Measurements from ENCODE around the gene LCN6. TPM values are rescaled to one million over a fixed set of nuclear protein-coding genes. Genes with fewer than 3 reads are reported as not detected.
"Not testable (repeated sequence)": the region's sequence is repeated elsewhere in the genome, so short reads cannot be mapped to it uniquely, and the experiment has no call there.

The LCN6 gene
- polyA plus RNA-seq, 4 donors = 1.4 to 21.5 (median 2.2) TPM; not detected in 1

GRCh38 chr9:136712690-136713544 lies 35.4 kb downstream of the LCN6 start:
- peaks cover 0 to 11% (median 3%) of the 10 kb centered on the region in 3 donors for H3K27me3 ChIP-seq (ENCODE audit: control insufficient read depth in 3 of 3, insufficient read depth in 3 of 3, low read length in 3 of 3)
- peak overlapping the region; percentile 9 to 44 (median 28) for H3K4me3 ChIP-seq (ENCODE audit: low read depth in 1 of 3, low read length in 3 of 3)
- no peak overlapping the region for H3K27ac ChIP-seq (ENCODE audit: low read depth in 1 of 3, low read length in 2 of 3)
- H3K36me3 ChIP-seq (ENCODE audit: control insufficient read depth in 3 of 3, insufficient read depth in 2 of 3, low read depth in 1 of 3, low read length in 3 of 3) = peaks cover 0 to 9% (median 0%) of the 10 kb centered on the region in 3 donors
- no peaks in the 10 kb centered on the region for H3K9me3 ChIP-seq (ENCODE audit: control insufficient read depth in 2 of 2, insufficient read depth in 1 of 2, low read depth in 1 of 2, low read length in 1 of 2)
- DNase-seq = no peak
- 7 to 11% (median 10%) methylated on average over 43 to 56 of the region's 56 CpGs for WGBS, 3 donors
- FAIRE-seq = no peak
- H3K4me1 ChIP-seq (ENCODE audit: control insufficient read depth in 3 of 3, insufficient read depth in 2 of 3, low read depth in 1 of 3, low read length in 2 of 3) = peaks cover 0 to 20% (median 4%) of the 10 kb centered on the region in 3 donors

GRCh38 chr9:136711751-136712689 lies 36.3 kb downstream of the LCN6 start, which contains the start of gene DIPK1B:
Gene DIPK1B, plus strand, starts transcription at chr9:136712572. Its CDS starts 94 bp downstream, at chr9:136712666.
- FAIRE-seq = no peak

GRCh38 chr9:136711219-136711648 lies 37.1 kb downstream of the LCN6 start:
- H3K4me1 ChIP-seq (ENCODE audit: control insufficient read depth in 3 of 3, insufficient read depth in 2 of 3, low read depth in 1 of 3, low read length in 2 of 3) = peaks cover 0 to 20% (median 4%) of the 10 kb centered on the region in 3 donors
- DNase-seq = peak in 1 of 2 donors; percentile 56
- H3K27me3 ChIP-seq (ENCODE audit: control insufficient read depth in 3 of 3, insufficient read depth in 3 of 3, low read length in 3 of 3); H3K36me3 ChIP-seq (ENCODE audit: control insufficient read depth in 3 of 3, insufficient read depth in 2 of 3, low read depth in 1 of 3, low read length in 3 of 3); H3K4me3 ChIP-seq (ENCODE audit: low read depth in 1 of 3, low read length in 3 of 3); H3K9me3 ChIP-seq (ENCODE audit: control insufficient read depth in 2 of 2, insufficient read depth in 1 of 2, low read depth in 1 of 2, low read length in 1 of 2); FAIRE-seq; H3K27ac ChIP-seq (ENCODE audit: low read depth in 1 of 3, low read length in 2 of 3): not testable (repeated sequence)
- WGBS, 3 donors = 4 to 34% (median 29%) methylated on average over 4 of the region's 4 CpGs

More at GRCh38 chr9:136711751-136712689, 36.3 kb downstream of the LCN6 start, which contains the start of gene DIPK1B:
- Histone ChIP-seq H3K4me3 (ENCODE audit: low read depth in 1 of 3, low read length in 3 of 3) (peak within 1 kb of the TSS; percentile 9 to 44 (median 28)), H3K27ac (ENCODE audit: low read depth in 1 of 3, low read length in 2 of 3) (no peak within 1 kb of the TSS), H3K9me3 (ENCODE audit: control insufficient read depth in 2 of 2, insufficient read depth in 1 of 2, low read depth in 1 of 2, low read length in 1 of 2) (no peaks in the 10 kb centered on the region), H3K4me1 (ENCODE audit: control insufficient read depth in 3 of 3, insufficient read depth in 2 of 3, low read depth in 1 of 3, low read length in 2 of 3) (peaks cover 0 to 20% (median 4%) of the 10 kb centered on the region in 3 donors), H3K27me3 (ENCODE audit: control insufficient read depth in 3 of 3, insufficient read depth in 3 of 3, low read length in 3 of 3) (peaks cover 0 to 11% (median 3%) of the 10 kb centered on the region in 3 donors), H3K36me3 (ENCODE audit: control insufficient read depth in 3 of 3, insufficient read depth in 2 of 3, low read depth in 1 of 3, low read length in 3 of 3) (peaks cover 0 to 9% (median 0%) of the 10 kb centered on the region in 3 donors)
- peak in 1 of 2 donors; percentile 60 for DNase-seq
- WGBS, 3 donors = 1 to 5% (median 2%) methylated on average over 43 to 119 of the region's 119 CpGs

GRCh38 chr9:136710543-136710942 lies 37.8 kb downstream of the LCN6 start:
- FAIRE-seq (no peak), DNase-seq (no peak)
- Histone ChIP-seq H3K9me3 (ENCODE audit: control insufficient read depth in 2 of 2, insufficient read depth in 1 of 2, low read depth in 1 of 2, low read length in 1 of 2) (no peaks in the 10 kb centered on the region), H3K27ac (ENCODE audit: low read depth in 1 of 3, low read length in 2 of 3) (no peak overlapping the region), H3K36me3 (ENCODE audit: control insufficient read depth in 3 of 3, insufficient read depth in 2 of 3, low read depth in 1 of 3, low read length in 3 of 3) (peaks cover 0 to 9% (median 0%) of the 10 kb centered on the region in 3 donors), H3K4me3 (ENCODE audit: low read depth in 1 of 3, low read length in 3 of 3) (no peak overlapping the region), H3K4me1 (ENCODE audit: control insufficient read depth in 3 of 3, insufficient read depth in 2 of 3, low read depth in 1 of 3, low read length in 2 of 3) (peaks cover 0 to 20% (median 4%) of the 10 kb centered on the region in 3 donors), H3K27me3 (ENCODE audit: control insufficient read depth in 3 of 3, insufficient read depth in 3 of 3, low read length in 3 of 3) (peaks cover 0 to 9% (median 5%) of the 10 kb centered on the region in 3 donors)
- 74 to 92% (median 82%) methylated on average over 7 of the region's 7 CpGs for WGBS, 3 donors

- Histone ChIP-seq H3K27me3 (ENCODE audit: control insufficient read depth in 3 of 3, insufficient read depth in 3 of 3, low read length in 3 of 3) (peaks cover 0 to 8% (median 7%) of the 10 kb centered on the region in 3 donors), H3K4me3 (ENCODE audit: low read depth in 1 of 3, low read length in 3 of 3) (no peak overlapping the region), H3K9me3 (ENCODE audit: control insufficient read depth in 2 of 2, insufficient read depth in 1 of 2, low read depth in 1 of 2, low read length in 1 of 2) (no peaks in the 10 kb centered on the region), H3K27ac (ENCODE audit: low read depth in 1 of 3, low read length in 2 of 3) (no peak overlapping the region), H3K4me1 (ENCODE audit: control insufficient read depth in 3 of 3, insufficient read depth in 2 of 3, low read depth in 1 of 3, low read length in 2 of 3) (peaks cover 0 to 15% (median 4%) of the 10 kb centered on the region in 3 donors), H3K36me3 (ENCODE audit: control insufficient read depth in 3 of 3, insufficient read depth in 2 of 3, low read depth in 1 of 3, low read length in 3 of 3) (peaks cover 0 to 6% (median 0%) of the 10 kb centered on the region in 3 donors)
- DNase-seq = no peak
- FAIRE-seq = no peak
- 87 to 92% (median 89%) methylated on average over 24 of the region's 24 CpGs for WGBS, 3 donors
These were observed 38.7 kb downstream of the LCN6 start for GRCh38 chr9:136709454-136710109.

- Histone ChIP-seq H3K36me3 (ENCODE audit: control insufficient read depth in 3 of 3, insufficient read depth in 2 of 3, low read depth in 1 of 3, low read length in 3 of 3) (no peaks in the 10 kb centered on the region), H3K27me3 (ENCODE audit: control insufficient read depth in 3 of 3, insufficient read depth in 3 of 3, low read length in 3 of 3) (peaks cover 0 to 5% (median 4%) of the 10 kb centered on the region in 3 donors), H3K9me3 (ENCODE audit: control insufficient read depth in 2 of 2, insufficient read depth in 1 of 2, low read depth in 1 of 2, low read length in 1 of 2) (no peaks in the 10 kb centered on the region), H3K4me1 (ENCODE audit: control insufficient read depth in 3 of 3, insufficient read depth in 2 of 3, low read depth in 1 of 3, low read length in 2 of 3) (peaks cover 0 to 6% (median 4%) of the 10 kb centered on the region in 3 donors), H3K4me3 (ENCODE audit: low read depth in 1 of 3, low read length in 3 of 3) (no peak overlapping the region), H3K27ac (ENCODE audit: low read depth in 1 of 3, low read length in 2 of 3) (no peak overlapping the region)
- DNase-seq (no peak), FAIRE-seq (no peak)
- WGBS, 3 donors = 85 to 88% (median 87%) methylated on average over 22 of the region's 22 CpGs
These were observed 40.3 kb downstream of the LCN6 start for GRCh38 chr9:136707849-136708517.

GRCh38 chr9:136707011-136707410 lies 41.3 kb downstream of the LCN6 start:
- no peak for FAIRE-seq
- H3K36me3 ChIP-seq (ENCODE audit: control insufficient read depth in 3 of 3, insufficient read depth in 2 of 3, low read depth in 1 of 3, low read length in 3 of 3) = no peaks in the 10 kb centered on the region
- no peak for DNase-seq
- H3K9me3 ChIP-seq (ENCODE audit: control insufficient read depth in 2 of 2, insufficient read depth in 1 of 2, low read depth in 1 of 2, low read length in 1 of 2) = no peaks in the 10 kb centered on the region
- H3K4me1 ChIP-seq (ENCODE audit: control insufficient read depth in 3 of 3, insufficient read depth in 2 of 3, low read depth in 1 of 3, low read length in 2 of 3) = peaks cover 0 to 4% (median 3%) of the 10 kb centered on the region in 3 donors
- H3K27me3 ChIP-seq (ENCODE audit: control insufficient read depth in 3 of 3, insufficient read depth in 3 of 3, low read length in 3 of 3) = peaks cover 0 to 4% (median 3%) of the 10 kb centered on the region in 3 donors
- 85 to 95% (median 94%) methylated on average over 7 of the region's 7 CpGs for WGBS, 3 donors
- no peak overlapping the region for H3K27ac ChIP-seq (ENCODE audit: low read depth in 1 of 3, low read length in 2 of 3)
- H3K4me3 ChIP-seq (ENCODE audit: low read depth in 1 of 3, low read length in 3 of 3) = no peak overlapping the region

Data from small intestine (tissue), 7 donors.